Transverse colon (tissue), 4 donors: Measurements from ENCODE around the gene CHCHD3. TPM values are rescaled to one million over a fixed set of nuclear protein-coding genes. Genes with fewer than 3 reads are reported as not detected.
A peak's percentile ranks its signal among the peaks of the same experiment; 100 is the strongest.

Source experiments
- DNase-seq: peaks from one replicate; pipeline ENCODE4 v3.0.0-alpha.2; 2019
- H3K27ac ChIP-seq, 4 donors: fragments of 200-600 bp; sonication (generic); 2 replicates each; pipeline ENCODE4 v1.5.1; 2016 to 2018; ENCODE audit warnings: inconsistent platforms in 4 of 4
- H3K27me3 ChIP-seq: fragments of 200-600 bp; sonication (generic); 2 replicates; pipeline ENCODE4 v1.5.1; 2017; ENCODE audit warnings: inconsistent platforms
- H3K36me3 ChIP-seq, 4 donors: fragments of 200-600 bp; sonication (generic); 2 replicates each; pipeline ENCODE4 v1.5.1; 2017 to 2019; ENCODE audit warnings: inconsistent platforms in 4 of 4
- H3K4me1 ChIP-seq, 4 donors: fragments of 200-600 bp; sonication (generic); 2 replicates each; pipeline ENCODE4 v1.5.1; 2017 to 2020; ENCODE audit warnings: inconsistent platforms in 4 of 4
- H3K4me3 ChIP-seq, 4 donors: fragments of 200-600 bp; sonication (generic); 1 replicate in 1 of 4; 2 replicates in 3 of 4; pipeline versions ENCODE4 v1.5.1 to v1.6.1; 2017 to 2019; ENCODE audit warnings: inconsistent platforms in 4 of 4
- H3K9me3 ChIP-seq, 2 donors: fragments of 200-600 bp; sonication (generic); 2 replicates each; pipeline ENCODE4 v1.5.1; 2017 to 2019; ENCODE audit warnings: inconsistent platforms in 2 of 2
- CTCF ChIP-seq, 5 experiments: fragments of 200-600 bp in 3 of 5; fragments of 450-650 bp in 2 of 5; sonication (generic) in 3 of 5; IDR thresholded peaks; 1 replicate in 2 of 5; 2 replicates in 3 of 5; pipeline ENCODE4 v1.5.1; 2016 to 2017; ENCODE audit warnings: antibody characterized with exemption in 5 of 5, inconsistent platforms in 3 of 5, mild to moderate bottlenecking in 2 of 5, moderate library complexity in 1 of 5
- EP300 ChIP-seq: sonication (generic); formaldehyde crosslinking; IDR thresholded peaks from one replicate; pipeline ENCODE4 v1.6.1; 2017; ENCODE audit warnings: antibody characterized with exemption, low read depth
- POLR2A ChIP-seq: fragments of 450-650 bp; IDR thresholded peaks from one replicate; pipeline ENCODE4 v1.6.1; 2016; ENCODE audit warnings: antibody characterized with exemption, mild to moderate bottlenecking, moderate library complexity
- POLR2AphosphoS5 ChIP-seq, 3 donors: sonication (generic); formaldehyde crosslinking; IDR thresholded peaks; one replicate each; pipeline ENCODE4 v1.6.1; 2016; ENCODE audit warnings: antibody characterized with exemption in 3 of 3
- WGBS, 2 donors: methylation state at CpG; one replicate each; pipeline ENCODE4 v1.1.5; 2018; ENCODE audit warnings: low coverage in 1 of 2; 5-methylcytosine and 5-hydroxymethylcytosine counted together
- in situ Hi-C, 4 donors: fragments of 200-750 bp; cut with MboI; loops; one replicate each; pipeline versions ENCODE4 v1.15.0 to v1.15.1; 2017; ENCODE audit warnings: low sequenced_read_pairs in 3 of 4, low pct_ligation_motif_present in 1 of 4, low pct_unique_long_range_greater_than_20kb in 1 of 4
- intact Hi-C: fragments of 100-400 bp; cut with DNase I; formaldehyde crosslinking; loops from one replicate; pipeline ENCODE4 v1.15.1; 2023; ENCODE audit warnings: low total_unique reads
- total RNA-seq, 4 donors: library from RNA; depleted of rRNA; stranded (reverse); fragments of >200 nt; gene quantifications; one replicate each; pipeline ENCODE4 v1.1.0, GENCODE V29; 2016

CHCHD3 gene
- total RNA-seq: 10 to 100 TPM; 49.4 to 78.1 (median 52.9) TPM

- Histone ChIP-seq H3K4me1 (peaks cover 0 to 28% (median 16%) of the 10 kb centered on the region in 4 donors), H3K36me3 (no peaks in the 10 kb centered on the region), H3K27ac (peak within 1 kb of the TSS; percentile 80 to 89 (median 88)), H3K4me3 (peak within 1 kb of the TSS; percentile 62 to 88 (median 74)), H3K9me3 (no peaks in the 10 kb centered on the region), H3K27me3 (no peaks in the 10 kb centered on the region)
- intact Hi-C loops (no loop called here), in situ Hi-C loops (no loop called here)
- TF ChIP-seq POLR2AphosphoS5 (IDR thresholded peaks at IDR 0.05) (peak in 2 of 3 donors; percentile 79 to 87), POLR2A (peak; percentile 82), CTCF (IDR thresholded peaks at IDR 0.05) (no peak)
- peak; percentile 98 for DNase-seq
- 0% methylated on average over 37 of the region's 58 CpGs; no CpG with 5 or more reads in 1 of the 2 donors for WGBS, 2 donors
Measured at GRCh38 chr7:133081599-133082389, at the start of gene CHCHD3. Gene CHCHD3, minus strand, starts transcription at chr7:133082090. Its CDS starts 153 bp downstream, at chr7:133081937.

GRCh38 chr7:133130166-133130565 lies 48.3 kb upstream of the CHCHD3 start:
- TF ChIP-seq POLR2AphosphoS5 (IDR thresholded peaks at IDR 0.05): no peak
- TF ChIP-seq EP300: no peak
- no peak for TF ChIP-seq POLR2A
- TF ChIP-seq CTCF (IDR thresholded peaks at IDR 0.05): no peak
- DNase-seq: no peak
- WGBS, 2 donors: 91 to 93% methylated on average over 8 of the region's 8 CpGs

GRCh38 chr7:133126422-133126821 lies 44.5 kb upstream of the CHCHD3 start:
- Histone ChIP-seq H3K27me3 (no peaks in the 10 kb centered on the region), H3K9me3 (no peaks in the 10 kb centered on the region), H3K4me1 (no peaks in the 10 kb centered on the region), H3K36me3 (no peaks in the 10 kb centered on the region), H3K27ac (no peak overlapping the region), H3K4me3 (no peak overlapping the region)
- intact Hi-C loops (no loop called here), in situ Hi-C loops (no loop called here)
- no peak for DNase-seq
- WGBS, 2 donors: 39 to 51% methylated on average over 2 of the region's 2 CpGs
- TF ChIP-seq EP300: no peak
- no peak for TF ChIP-seq CTCF (IDR thresholded peaks at IDR 0.05)
- no peak for TF ChIP-seq POLR2A
- no peak for TF ChIP-seq POLR2AphosphoS5 (IDR thresholded peaks at IDR 0.05)

More at GRCh38 chr7:133130166-133130565, 48.3 kb upstream of the CHCHD3 start:
- Histone ChIP-seq H3K9me3 (no peaks in the 10 kb centered on the region), H3K27ac (no peak overlapping the region), H3K4me1 (no peaks in the 10 kb centered on the region), H3K4me3 (no peak overlapping the region), H3K36me3 (no peaks in the 10 kb centered on the region), H3K27me3 (no peaks in the 10 kb centered on the region)
- in situ Hi-C loops (no loop called here), intact Hi-C loops (no loop called here)

- H3K27ac ChIP-seq: no peak overlapping the region
- intact Hi-C loops (no loop called here), in situ Hi-C loops (no loop called here)
- TF ChIP-seq POLR2AphosphoS5 (IDR thresholded peaks at IDR 0.05): no peak
- TF ChIP-seq POLR2A: no peak
- no peak for TF ChIP-seq EP300
- TF ChIP-seq CTCF (IDR thresholded peaks at IDR 0.05): no peak
- DNase-seq: no peak
- H3K36me3 ChIP-seq: no peaks in the 10 kb centered on the region
- no peaks in the 10 kb centered on the region for H3K4me1 ChIP-seq
- no peak overlapping the region for H3K4me3 ChIP-seq
- H3K27me3 ChIP-seq: no peaks in the 10 kb centered on the region
- 0% methylated on average over 1 of the region's 1 CpG; no CpG with 5 or more reads in 1 of the 2 donors for WGBS, 2 donors
- H3K9me3 ChIP-seq: no peaks in the 10 kb centered on the region
Measured at GRCh38 chr7:133124974-133125373, 43.1 kb upstream of the CHCHD3 start.
